Activated naive CD4-positive, alpha-beta T cell (primary cell): Measurements from ENCODE around the gene TMEM259.

Experiments
- DNase-seq, 4 experiments: peaks; one replicate each; lab custom pipeline; 2025; lab: John Stamatoyannopoulos, UW

The TMEM259 gene

DNA sequence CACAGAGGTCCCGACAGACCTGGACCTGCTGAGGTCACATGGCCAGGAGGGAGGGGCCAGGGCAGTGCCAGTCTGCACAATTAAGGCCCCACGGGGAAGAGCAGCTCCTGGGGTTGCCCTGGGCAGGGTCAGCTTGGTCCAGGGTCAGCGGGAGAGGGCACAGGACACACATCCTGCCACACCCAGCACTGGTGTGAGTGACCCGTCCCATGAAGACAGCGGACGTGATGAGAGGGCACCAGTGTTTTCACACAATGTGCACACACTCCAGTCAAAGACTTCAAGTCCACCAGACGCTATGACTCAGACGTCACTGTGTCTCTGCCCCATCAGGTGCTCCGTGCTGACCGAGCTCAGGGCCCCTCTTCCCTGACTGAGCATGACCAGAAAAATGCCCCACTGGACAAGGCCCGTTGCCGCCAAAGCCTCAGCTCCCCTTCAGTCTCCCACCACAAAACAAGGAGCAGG, 4.2 kb downstream of the TMEM259 start:
- DNase-seq, result no peak

DNA sequence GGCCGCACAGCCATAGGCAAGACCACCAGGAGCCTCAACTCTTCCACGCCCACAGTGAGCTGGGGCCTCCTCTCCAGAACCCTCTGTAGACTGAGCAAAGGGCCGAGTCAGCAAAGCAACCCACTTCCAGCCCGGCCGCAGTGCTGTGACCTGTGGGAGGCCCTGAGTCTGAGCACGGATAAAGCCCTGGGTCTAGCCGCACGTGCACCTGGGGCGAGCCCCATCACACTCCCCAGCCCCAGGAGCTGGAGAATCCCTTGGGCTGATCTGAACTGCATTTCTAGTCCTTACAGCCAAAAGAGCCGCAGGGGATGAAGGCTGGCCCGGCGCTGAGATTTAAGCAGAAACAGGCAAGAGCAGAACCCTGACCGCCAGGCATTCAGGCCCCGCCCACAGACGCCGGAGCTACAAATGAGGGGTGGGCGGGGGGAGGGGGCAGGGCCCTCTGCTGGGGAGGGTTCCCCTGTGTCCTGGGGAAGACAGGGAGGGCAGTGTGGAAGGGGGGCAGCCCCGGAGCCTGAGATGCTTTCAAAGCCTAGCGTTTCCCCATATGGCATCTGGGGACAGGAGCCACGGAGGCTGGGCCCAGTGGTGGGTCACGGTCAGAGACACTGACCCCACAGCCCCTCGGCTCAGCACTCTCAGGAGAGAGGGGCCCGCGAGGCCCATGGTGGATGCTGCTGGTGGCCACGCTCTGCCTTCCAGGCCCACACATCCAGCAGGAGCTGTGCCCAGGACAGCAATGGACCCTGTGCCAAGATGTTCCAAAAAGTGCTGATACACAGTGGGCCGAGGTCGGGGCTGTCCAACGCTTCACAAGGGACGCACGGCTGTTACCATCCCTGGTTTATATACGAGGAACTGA, 4.9 kb downstream of the TMEM259 start:
- no peak for DNase-seq

DNA sequence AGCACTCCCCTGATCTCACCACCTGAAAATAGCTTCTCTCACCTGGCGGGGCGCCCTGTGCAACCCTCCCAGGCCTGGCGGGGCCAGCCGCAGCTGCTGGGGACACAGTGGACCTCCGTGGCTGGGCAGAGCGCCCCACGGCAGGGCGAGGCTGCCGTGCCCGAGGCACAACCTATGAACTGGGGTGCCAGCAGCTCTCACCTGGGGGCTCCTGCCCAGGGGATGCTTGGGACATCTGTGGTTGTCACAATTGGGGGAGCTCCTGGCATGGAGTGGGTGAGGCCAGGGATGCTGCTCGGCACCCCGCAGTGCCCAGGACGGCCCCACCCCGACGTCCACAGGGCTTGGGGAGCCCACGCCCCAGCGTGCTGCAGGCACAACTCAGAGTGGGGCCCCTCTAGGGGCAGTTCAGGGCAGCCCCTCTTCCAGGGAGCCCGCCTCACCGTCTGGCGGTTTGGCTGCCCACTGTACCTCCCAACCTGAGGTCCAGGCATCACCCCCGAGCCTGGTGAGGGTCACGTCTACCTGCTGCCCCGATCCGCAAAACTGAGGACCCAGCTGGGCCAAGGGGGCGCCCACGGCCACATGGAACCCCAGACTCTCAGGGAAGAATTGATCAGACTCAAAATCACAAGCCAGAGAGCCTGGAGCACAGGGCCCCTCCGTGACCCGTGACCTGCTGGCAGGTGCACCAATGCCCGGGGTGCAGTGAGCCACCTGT, 5.7 kb downstream of the TMEM259 start:
- no peak for DNase-seq

DNA sequence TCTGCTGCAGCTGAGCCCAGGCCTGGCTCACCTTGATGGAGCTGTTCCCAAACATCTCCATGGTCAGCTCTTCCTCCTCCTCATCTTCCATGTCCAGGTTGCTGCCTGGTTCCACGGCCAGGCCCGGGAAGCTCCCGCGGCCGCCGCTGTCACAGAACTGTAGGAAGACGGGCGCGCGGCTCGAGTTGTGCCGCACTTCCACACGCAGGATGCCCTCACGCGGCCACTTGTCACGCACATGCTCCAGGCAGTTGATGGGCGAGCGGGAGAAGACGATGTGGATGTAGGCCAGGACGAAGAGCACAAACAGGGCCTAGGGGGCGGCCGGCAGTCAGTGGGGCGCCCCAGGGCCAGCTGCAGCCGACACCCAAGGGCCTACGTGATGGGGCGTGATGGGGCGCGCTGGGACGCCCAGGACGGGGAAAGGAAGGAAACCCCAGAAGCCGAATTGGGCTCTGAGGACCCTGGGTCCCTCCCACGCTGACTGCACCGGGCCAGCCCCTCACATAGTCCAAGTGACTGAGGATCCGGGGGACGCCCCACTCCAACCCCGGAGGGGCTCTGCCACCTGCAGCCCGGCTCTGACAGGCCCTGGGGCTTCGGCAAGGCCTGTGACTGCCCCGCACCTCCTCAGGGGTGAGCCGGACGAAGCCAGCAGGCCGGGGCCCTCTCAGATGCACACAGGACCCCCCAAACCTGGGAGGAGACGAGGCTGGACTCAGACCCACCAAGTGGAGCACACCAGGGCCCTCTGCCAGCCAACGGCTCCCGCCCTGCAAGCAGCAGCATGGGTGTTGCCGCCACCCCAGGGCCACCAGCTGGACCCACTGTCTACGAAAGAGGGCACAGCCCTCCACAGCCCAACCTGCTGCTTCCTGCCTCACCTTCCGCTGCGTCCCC, 6.5 kb downstream of the TMEM259 start:
- no peak for DNase-seq

DNA sequence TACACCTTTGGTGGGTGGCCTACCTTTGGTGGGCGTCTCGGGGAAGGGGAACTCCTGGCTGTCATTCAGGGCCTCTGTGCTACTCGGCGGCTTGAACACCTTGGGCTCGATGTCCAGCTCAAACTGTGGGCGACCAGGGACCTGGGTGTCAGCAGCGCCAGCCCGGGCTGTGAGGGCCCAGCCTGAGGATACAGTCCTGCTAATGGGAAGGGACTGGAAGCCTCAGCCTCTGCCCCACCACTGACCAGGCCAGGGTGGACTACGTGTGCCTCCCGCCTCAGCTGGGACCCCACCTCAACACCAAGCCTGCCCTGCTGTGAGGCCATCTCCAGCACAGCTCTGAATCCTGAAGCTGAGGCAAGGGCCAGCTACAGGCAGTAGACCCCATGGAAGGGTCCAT, 7.7 kb downstream of the TMEM259 start:
- DNase-seq, result no peak

DNA sequence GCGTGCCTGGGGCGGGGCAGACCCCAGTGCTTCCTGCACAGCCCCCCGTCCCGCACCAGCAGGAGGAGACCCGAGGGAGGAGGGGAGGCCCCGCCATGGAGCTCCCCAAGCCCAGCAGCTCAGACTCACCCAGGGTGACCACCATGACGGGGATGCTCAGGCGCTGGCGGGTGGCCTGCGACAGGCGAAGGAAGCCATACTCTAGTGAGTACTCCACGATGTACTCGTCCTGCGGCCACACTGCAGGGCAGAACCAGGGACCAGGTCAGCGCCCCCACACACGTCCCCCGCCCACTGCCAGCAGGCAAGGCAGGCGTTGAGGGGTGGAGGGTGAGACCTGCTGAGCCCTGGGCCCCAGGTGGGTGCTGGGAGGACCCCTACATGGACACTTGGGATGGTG, 8.6 kb downstream of the TMEM259 start:
- no peak for DNase-seq

DNA sequence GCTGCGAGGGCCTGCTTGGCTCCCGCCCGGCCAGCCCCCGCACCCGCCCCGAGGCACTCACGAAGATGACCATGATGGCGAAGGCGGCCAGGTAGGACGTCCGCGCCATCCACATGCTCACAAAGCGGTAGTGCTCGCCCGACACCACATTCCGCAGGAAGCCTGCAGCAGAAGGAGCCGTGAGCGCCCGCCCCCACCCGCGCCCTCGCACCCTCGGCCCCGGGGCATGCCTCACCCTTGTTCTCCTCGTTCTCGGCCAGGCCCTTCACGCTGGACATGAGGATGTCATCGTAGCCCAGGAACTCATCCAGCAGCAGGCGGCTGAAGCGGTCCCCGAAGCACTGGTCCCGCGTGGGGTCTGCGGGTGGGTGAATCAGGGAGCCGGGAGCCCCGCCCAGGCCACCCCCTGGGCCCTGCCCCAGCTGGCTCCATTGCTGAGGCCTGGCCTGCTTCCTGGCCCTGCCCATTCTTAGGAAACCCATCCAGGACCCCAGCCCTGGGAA, 9.0 kb downstream of the TMEM259 start:
- DNase-seq, result no peak

DNA sequence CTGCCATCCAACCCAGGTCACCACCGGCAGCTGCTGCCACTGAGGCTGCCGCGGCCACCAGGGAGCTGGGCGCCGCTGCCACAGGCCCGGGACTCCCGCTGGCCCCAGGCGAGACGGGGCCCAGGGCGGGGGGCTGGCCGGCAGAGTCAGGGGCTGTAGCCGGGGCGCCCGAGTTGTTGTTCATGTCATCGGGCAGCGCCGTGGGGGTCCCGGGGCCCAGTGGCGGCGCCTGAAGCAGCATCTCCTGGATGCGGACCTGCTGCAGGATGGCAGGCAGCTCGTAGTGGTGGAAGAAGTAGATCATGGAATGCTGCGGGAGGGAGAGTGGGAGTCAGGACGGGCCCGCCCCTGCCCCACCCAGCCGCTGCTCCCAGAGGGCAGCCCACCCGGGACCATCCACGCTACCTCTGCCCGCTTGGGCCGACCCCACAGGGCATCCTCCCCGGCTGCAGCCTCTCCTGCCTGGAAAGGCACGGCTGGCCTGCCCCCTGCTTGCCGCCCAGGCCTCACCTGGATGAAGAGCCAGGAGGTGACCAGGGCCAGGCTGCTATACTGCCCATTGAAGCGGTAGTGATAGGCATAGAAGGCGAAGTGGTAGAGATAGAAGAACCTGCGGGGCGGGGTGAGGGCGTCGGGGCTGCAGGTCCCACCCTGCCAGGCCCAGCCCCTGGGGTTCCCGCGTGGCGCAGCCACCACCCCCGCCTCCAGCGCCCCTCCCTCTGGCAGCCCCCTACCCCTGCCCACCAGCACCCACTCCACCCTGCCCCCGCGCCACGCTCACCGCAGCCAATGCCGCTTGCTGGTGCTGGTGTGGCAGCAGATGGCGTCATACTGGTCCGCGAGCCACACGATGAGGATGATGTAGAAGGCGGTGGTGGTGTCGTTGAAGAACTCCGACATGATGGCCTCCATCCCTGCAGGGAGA, 10.1 kb downstream of the TMEM259 start:
- no peak for DNase-seq

DNA sequence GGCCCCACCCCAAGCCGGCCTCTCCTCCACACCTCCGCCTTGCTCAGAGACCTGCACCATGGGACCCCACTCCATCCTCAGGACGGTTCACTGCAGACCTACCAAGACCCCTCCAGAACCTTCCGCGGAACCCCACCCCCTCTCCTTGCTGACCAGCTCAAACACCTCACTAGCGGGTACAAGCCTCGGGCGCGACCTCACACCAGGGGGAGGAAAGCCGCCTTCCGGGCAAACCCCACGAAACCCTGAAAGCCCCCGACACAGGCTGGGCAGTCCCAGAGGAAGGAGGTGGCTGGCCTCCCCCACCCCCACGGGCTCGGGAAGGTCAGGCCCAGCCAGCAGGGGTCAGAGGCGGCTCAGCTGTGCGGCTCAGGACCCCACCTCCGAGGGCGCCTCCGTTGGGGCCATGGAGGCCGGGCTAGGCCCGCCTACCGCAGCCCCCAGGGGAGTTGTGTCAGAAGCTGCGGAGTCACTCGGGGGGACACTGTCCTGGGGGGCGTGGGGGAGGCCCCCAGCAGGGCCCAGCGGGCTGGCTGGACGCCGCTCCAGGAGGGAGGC, 10.9 kb downstream of the TMEM259 start:
- no peak for DNase-seq

DNA sequence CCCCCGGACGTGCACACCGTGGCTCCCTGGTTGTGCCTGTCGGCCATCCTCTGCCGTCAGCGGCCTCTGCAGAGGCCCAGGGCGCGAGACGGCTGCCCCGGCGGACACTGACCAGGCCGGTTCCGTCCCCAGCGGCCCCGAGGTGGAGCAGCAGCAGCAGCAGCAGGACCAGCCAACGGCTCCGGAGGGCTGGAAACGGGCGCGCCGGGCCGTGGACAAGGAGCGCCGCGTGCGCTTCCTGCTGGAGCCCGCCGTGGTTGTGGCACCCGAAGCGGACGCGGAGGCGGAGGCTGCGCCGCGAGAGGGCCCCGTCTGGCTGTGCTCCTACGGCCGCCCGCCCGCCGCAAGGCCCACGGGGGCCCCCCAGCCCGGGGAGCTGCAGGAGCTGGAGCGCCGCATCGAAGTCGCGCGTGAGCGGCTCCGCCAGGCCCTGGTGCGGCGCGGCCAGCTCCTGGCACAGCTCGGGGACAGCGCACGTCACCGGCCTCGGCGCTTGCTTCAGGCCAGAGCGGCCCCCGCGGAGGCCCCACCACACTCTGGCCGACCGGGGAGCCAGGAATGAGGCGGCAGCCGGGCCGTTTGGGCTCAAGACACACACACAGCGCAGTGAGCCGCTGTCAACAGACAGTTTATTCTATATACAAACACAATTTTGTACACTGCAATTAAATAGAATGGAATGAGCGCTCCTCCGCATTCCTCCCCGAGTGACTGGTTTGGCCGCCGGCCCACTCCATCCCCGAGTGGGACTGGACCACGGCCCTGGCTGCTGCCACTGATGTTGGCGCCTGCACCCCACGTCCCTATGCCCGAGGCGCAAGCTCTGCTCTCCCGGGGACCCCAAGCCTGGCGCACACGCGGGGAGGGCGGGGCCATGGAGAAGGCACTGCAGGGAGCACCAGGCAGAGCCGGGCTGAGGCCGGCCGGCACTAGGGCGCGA, 11.6 kb downstream of the TMEM259 start:
- no peak for DNase-seq

DNA sequence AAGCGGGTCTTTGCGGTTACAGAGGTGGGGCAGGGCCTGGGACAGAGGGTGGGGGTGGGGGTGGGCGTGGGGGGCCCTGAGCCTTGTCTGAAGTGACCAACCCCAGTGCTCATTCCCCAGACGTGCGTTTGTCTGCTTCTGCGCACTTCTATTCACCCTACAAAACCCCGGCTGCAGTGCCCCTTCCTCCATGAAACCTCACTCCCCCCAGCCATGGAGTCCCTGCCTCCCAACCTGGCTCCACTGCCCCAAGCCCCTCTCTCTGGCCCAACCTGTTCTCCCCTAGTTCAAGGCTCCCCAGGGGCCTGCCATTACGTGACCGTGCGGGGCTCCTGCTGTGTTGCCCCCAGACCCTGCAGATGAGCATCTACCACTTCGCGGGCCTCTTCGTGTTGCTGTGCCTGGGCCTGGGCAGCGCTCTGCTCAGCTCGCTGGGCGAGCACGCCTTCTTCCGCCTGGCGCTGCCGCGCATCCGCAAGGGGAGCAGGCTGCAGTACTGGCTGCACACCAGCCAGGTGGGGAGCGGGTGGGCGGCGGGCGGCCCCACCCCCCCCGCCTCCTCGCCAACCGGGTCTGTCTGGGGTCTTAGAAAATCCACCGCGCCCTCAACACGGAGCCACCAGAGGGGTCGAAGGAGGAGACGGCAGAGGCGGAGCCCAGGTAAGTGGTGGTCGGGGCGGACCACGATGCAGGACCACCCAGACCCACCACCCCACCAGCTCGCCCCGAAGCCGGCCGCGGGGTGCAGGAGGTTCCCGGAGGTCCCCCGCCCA, 12.5 kb downstream of the TMEM259 start:
- no peak for DNase-seq

DNA sequence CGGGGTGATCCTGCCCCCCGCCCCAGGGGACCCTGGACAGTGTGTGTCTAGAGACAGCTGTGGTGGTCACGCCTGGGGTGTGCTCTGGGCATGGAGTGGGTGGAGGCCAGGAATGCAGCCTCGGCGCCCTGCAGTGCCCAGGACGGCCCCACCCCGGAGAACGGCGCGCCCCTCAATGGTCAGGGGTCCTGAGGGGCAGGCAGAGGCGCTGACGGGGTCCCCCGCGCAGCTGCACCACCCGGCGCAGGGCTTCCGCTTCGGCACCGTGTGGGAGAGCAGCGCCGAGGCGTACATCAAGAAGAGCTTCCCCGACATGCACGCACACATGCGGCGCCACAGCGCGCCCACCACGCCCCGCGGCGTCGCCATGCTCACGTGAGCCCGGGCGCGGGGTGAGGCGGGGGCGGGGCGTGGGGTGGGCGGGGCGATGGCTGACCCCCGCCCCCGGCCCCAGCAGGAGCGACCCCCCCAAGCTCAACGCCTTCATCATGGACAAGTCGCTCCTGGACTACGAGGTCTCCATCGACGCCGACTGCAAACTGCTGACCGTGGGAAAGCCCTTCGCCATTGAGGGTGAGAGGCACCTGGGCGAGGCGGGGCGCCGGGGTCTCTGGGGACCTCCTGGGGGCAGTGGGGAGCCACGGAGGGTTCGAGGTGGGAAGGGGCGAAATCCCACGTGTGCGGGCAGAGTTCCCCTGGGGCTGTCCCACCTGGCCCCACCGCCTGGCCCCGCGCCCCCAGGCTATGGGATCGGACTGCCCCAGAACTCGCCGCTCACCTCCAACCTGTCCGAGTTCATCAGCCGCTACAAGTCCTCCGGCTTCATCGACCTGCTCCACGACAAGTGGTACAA, 13.3 kb downstream of the TMEM259 start:
- no peak for DNase-seq

DNA sequence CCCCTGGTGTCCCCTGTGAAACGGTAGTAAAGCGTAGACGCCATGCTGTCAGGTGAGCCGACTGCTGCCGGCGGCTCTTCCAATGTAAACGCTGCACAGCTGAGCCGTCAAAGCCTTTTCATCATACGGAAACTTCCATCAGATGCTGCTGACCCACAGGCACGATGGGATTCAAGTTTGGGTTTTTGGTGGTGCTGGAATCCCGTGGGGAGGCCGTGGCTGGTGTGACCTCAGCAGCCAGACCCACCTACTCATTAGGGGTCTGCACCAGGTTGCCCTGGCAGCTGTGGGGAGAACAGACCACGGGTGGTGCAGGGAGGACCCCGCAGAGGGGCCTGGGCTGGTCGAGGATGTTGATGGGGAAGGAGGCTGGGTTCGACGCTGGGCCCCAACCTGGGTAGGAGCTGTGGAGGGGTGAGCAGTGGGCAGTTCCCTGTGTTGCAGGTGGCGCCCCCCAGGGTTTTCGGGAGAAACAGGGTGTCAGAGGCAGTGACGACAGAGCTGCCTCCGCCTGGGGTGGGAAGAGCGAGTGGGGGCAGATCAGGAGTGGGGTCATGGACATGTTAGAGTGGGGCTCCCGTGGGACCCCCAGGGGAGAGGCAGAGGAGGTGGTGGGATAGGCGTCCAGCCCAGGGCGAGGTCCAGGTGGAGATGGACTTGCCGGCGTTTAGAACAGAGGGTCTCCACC, 14.1 kb downstream of the TMEM259 start:
- DNase-seq, result no peak

DNA sequence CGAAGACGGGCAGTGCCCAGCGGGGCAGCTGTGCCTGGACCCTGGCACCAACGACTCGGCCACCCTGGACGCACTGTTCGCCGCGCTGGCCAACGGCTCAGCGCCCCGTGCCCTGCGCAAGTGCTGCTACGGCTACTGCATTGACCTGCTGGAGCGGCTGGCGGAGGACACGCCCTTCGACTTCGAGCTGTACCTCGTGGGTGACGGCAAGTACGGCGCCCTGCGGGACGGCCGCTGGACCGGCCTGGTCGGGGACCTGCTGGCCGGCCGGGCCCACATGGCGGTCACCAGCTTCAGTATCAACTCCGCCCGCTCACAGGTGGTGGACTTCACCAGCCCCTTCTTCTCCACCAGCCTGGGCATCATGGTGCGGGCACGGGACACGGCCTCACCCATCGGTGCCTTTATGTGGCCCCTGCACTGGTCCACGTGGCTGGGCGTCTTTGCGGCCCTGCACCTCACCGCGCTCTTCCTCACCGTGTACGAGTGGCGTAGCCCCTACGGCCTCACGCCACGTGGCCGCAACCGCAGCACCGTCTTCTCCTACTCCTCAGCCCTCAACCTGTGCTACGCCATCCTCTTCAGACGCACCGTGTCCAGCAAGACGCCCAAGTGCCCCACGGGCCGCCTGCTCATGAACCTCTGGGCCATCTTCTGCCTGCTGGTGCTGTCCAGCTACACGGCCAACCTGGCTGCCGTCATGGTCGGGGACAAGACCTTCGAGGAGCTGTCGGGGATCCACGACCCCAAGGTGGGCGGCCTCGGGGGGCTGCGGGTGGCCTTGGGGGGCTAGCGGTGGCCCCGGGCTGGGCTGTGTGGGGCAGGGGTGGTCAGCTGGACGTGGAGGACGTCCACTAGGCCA, 15.9 kb downstream of the TMEM259 start:
- no peak for DNase-seq

DNA sequence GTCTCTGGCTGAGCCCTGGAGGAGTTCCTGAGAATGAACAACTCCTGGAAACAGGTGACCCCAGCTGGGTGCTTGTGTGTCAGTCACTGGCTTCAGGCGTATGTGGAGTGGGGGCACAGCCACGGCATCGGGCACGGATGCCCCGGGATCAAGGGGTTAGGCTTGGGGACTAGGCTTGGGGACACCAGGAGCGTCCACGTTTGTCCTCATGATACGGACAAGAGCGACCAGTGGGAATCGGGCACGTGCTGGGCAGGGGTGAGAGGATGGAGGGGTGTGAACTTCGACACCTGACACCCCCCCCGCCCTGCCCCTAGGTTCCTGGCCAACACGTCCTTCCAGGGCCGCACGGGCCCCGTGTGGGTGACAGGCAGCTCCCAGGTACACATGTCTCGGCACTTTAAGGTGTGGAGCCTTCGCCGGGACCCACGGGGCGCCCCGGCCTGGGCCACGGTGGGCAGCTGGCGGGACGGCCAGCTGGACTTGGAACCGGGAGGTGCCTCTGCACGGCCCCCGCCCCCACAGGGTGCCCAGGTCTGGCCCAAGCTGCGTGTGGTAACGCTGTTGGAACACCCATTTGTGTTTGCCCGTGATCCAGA, 16.6 kb downstream of the TMEM259 start:
- DNase-seq, result no peak

DNA sequence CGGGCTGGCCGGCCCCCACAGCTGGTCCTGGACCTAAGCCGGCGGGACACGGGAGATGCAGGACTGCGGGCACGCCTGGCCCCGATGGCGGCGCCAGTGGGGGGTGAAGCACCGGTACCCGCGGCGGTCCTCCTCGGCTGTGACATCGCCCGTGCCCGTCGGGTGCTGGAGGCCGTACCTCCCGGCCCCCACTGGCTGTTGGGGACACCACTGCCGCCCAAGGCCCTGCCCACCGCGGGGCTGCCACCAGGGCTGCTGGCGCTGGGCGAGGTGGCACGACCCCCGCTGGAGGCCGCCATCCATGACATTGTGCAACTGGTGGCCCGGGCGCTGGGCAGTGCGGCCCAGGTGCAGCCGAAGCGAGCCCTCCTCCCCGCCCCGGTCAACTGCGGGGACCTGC, 17.6 kb downstream of the TMEM259 start:
- DNase-seq, result no peak
